Smooth muscle cell of the brain vasculature (primary cell): Measurements from ENCODE around the gene CEMIP2.

ENCODE experiments used
- DNase-seq: peaks from one replicate; pipeline ENCODE4 v3.0.0-alpha.2; 2012; ENCODE audit warnings: low read depth, low spot score

The CEMIP2 gene

GRCh38 chr9:71748280-71748743, 20.0 kb downstream of the CEMIP2 start:
- no peak for DNase-seq

- DNase-seq = no peak
Observed at GRCh38 chr9:71747576-71747975, 20.7 kb downstream of the CEMIP2 start.

GRCh38 chr9:71746758-71747125, 21.6 kb downstream of the CEMIP2 start:
- DNase-seq = no peak

GRCh38 chr9:71746023-71746757, 22.1 kb downstream of the CEMIP2 start:
- no peak for DNase-seq

- no peak for DNase-seq
Observed at GRCh38 chr9:71744754-71745521, 23.4 kb downstream of the CEMIP2 start.

GRCh38 chr9:71743882-71744281, 24.4 kb downstream of the CEMIP2 start:
- DNase-seq = no peak

GRCh38 chr9:71743217-71743705, 25.1 kb downstream of the CEMIP2 start:
- DNase-seq = peak; percentile 72

- no peak for DNase-seq
Observed at GRCh38 chr9:71742703-71743102, 25.6 kb downstream of the CEMIP2 start.

- no peak for DNase-seq
Observed at GRCh38 chr9:71741926-71742648, 26.2 kb downstream of the CEMIP2 start.

- no peak for DNase-seq
Observed at GRCh38 chr9:71740199-71740598, 28.1 kb downstream of the CEMIP2 start.

GRCh38 chr9:71737455-71737854, 30.9 kb downstream of the CEMIP2 start:
- no peak for DNase-seq

- no peak for DNase-seq
Observed at GRCh38 chr9:71736236-71736635, 32.1 kb downstream of the CEMIP2 start.

GRCh38 chr9:71734950-71735349, 33.4 kb downstream of the CEMIP2 start:
- no peak for DNase-seq

- no peak for DNase-seq
Observed at GRCh38 chr9:71733176-71733575, 35.1 kb downstream of the CEMIP2 start.

- DNase-seq = no peak
Observed at GRCh38 chr9:71729816-71730526, 38.3 kb downstream of the CEMIP2 start.

- DNase-seq = no peak
Observed at GRCh38 chr9:71726723-71727122, 41.6 kb downstream of the CEMIP2 start.

- DNase-seq = no peak
Observed at GRCh38 chr9:71725590-71726338, 42.5 kb downstream of the CEMIP2 start.

GRCh38 chr9:71721855-71722254, 46.5 kb downstream of the CEMIP2 start:
- DNase-seq = no peak

GRCh38 chr9:71719562-71719961, 48.8 kb downstream of the CEMIP2 start:
- no peak for DNase-seq

GRCh38 chr9:71719088-71719487, 49.2 kb downstream of the CEMIP2 start:
- DNase-seq = no peak
